GM12874 (cell line): ENCODE results near the gene FAAH.
A peak's percentile ranks its signal among the peaks of the same experiment; 100 is the strongest.

Source experiments
- CTCF ChIP-seq: IDR thresholded peaks from 2 replicates; pipeline ENCODE4 v1.5.1; 2011; ENCODE audit warnings: low read depth, mild to moderate bottlenecking, control low read depth, low read length, moderate library complexity; ENCODE audit not compliant: insufficient read depth

The FAAH gene

GRCh38 chr1:46437723-46438122 lies 43.6 kb downstream of the FAAH start:
- TF ChIP-seq CTCF, result no peak

- TF ChIP-seq CTCF, result no peak
Measured at GRCh38 chr1:46438346-46438745, 44.2 kb downstream of the FAAH start.

GRCh38 chr1:46440478-46440877 lies 46.4 kb downstream of the FAAH start:
- no peak for TF ChIP-seq CTCF

GRCh38 chr1:46442317-46443161 lies 48.4 kb downstream of the FAAH start:
- TF ChIP-seq CTCF, result peak; percentile 91

GRCh38 chr1:46444466-46444865 lies 50.3 kb downstream of the FAAH start:
- no peak for TF ChIP-seq CTCF

GRCh38 chr1:46445773-46446256 lies 51.7 kb downstream of the FAAH start:
- no peak for TF ChIP-seq CTCF

- TF ChIP-seq CTCF, result peak; percentile 92
Measured at GRCh38 chr1:46446646-46447498, 52.8 kb downstream of the FAAH start.
